SU-DHL-6 (cell line): Measurements from ENCODE around the gene IDH3G.

Experiments
- EZH2phosphoT487 ChIP-seq: fragments of 200-600 bp; sonication (generic), shearing (Covaris generic); conservative IDR thresholded peaks from 2 replicates; pipeline ENCODE4 v1.6.1; 2018; ENCODE audit warnings: mild to moderate bottlenecking, antibody characterized with exemption, low read length, moderate library complexity, mixed read lengths
- TF ChIP-seq, protein P1 (sequence below): fragments of 200-600 bp; sonication (generic); IDR thresholded peaks from one replicate; pipeline ENCODE4 v1.5.1; 2017; ENCODE audit warnings: antibody characterized with exemption, mild to moderate bottlenecking, low read length, moderate library complexity; ENCODE audit not compliant: insufficient read depth, poor library complexity, severe bottlenecking

DNA sequence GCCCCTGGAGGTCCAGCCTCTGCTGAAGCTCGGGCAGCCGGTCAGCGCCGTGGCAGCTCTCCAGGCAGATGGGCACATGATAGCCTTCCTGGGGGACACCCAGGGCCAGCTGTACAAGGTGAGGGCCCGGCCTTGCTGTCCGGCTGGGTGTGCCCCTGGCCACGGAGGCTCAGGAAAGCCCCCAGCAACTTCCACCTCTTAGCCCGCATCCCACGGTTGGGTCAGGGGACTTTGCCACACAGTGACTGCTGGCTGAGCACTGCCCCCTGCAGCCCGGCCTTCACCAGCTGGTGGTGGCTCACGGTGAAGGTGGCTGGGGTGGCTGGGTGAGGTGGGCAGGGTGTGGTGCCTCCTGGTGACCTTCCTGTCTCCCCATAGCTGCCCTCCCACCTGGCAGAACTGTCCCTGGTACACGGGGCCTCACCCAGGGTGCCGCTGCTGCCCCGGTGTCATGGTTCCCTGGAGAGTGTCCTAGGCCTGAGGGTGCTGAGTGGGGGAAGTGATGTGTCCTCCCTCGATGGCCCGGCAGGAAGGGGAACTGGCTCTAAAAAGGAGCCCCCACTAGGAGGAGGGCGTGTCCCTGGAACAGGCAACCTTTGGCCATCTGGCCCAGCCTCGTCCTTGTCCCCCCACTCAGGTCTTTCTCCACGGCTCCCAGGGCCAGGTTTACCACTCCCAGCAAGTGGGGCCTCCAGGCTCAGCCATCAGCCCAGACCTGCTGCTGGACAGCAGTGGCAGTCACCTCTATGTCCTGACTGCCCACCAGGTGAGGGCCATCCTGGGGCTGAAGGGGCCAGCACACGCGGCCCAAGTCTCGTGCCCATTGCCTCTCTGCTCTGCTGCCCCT, 25.6 kb downstream of the IDH3G start:
- TF ChIP-seq, protein P1, sequence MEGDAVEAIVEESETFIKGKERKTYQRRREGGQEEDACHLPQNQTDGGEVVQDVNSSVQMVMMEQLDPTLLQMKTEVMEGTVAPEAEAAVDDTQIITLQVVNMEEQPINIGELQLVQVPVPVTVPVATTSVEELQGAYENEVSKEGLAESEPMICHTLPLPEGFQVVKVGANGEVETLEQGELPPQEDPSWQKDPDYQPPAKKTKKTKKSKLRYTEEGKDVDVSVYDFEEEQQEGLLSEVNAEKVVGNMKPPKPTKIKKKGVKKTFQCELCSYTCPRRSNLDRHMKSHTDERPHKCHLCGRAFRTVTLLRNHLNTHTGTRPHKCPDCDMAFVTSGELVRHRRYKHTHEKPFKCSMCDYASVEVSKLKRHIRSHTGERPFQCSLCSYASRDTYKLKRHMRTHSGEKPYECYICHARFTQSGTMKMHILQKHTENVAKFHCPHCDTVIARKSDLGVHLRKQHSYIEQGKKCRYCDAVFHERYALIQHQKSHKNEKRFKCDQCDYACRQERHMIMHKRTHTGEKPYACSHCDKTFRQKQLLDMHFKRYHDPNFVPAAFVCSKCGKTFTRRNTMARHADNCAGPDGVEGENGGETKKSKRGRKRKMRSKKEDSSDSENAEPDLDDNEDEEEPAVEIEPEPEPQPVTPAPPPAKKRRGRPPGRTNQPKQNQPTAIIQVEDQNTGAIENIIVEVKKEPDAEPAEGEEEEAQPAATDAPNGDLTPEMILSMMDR: no peak
- TF ChIP-seq EZH2phosphoT487: no peak
